SK-N-SH treated with all-trans-retinoic acid at 6 μM for 48 hours (cell line): Measurements from ENCODE around the gene STIM2.

Experiments used
- ESRRG ChIP-seq: fragments of 250-450 bp; sonication (Bioruptor Pico); IDR thresholded peaks from 2 replicates; pipeline ENCODE4 v1.6.1; 2021; ENCODE audit warnings: mild to moderate bottlenecking
- POU6F1 ChIP-seq: fragments of 250-450 bp; sonication (Bioruptor Pico); IDR thresholded peaks from 2 replicates; pipeline ENCODE4 v1.8.0; 2021; ENCODE audit warnings: low read depth, mild to moderate bottlenecking, moderate library complexity, borderline replicate concordance
- ZFP3 ChIP-seq: fragments of 250-450 bp; sonication (Bioruptor Pico); IDR thresholded peaks from 2 replicates; pipeline ENCODE4 v1.5.0; 2020; ENCODE audit warnings: mild to moderate bottlenecking, moderate library complexity

- TF ChIP-seq ESRRG = no peak
- TF ChIP-seq POU6F1 (CRISPR knock-in tag) = no peak
- TF ChIP-seq ZFP3 (CRISPR knock-in tag) = no peak
Observed at GRCh38 chr4:26877406-26877805, 16.8 kb downstream of the STIM2 start.
